ENCODE data around the gene TTC31.

The TTC31 gene

GRCh38 chr2:74527741-74528140 lies 44.9 kb downstream of the TTC31 start:
- Histone ChIP-seq H3K27ac (ENCODE audit: low read depth, low read length) (no peak overlapping the region), H3K9me3 (ENCODE audit: insufficient read depth, low read length) (no peaks in the 10 kb centered on the region), H3K27me3 (ENCODE audit: low read length) (no peaks in the 10 kb centered on the region), H3K9me2 (replicated peaks; ENCODE audit: insufficient read depth, low read length) (no peaks in the 10 kb centered on the region), H2AFZ (ENCODE audit: low read depth, low read length, severe bottlenecking) (no peak overlapping the region), H3F3A (ENCODE audit: insufficient read depth) (peaks cover 10% of the 10 kb centered on the region; the same call in 1 of the 2 replicates), H3K36me3 (ENCODE audit: low read length) (peaks cover 11% of the 10 kb centered on the region), H3K4me2 (ENCODE audit: low read depth, low read length, poor library complexity, severe bottlenecking) (peak overlapping the region; percentile 83), H3K79me2 (ENCODE audit: insufficient read depth, low read length) (peaks cover 23% of the 10 kb centered on the region), H3K4me3 (ENCODE audit: insufficient read depth, low read length, poor library complexity, severe bottlenecking) (no peak overlapping the region), H4K20me1 (ENCODE audit: low read depth, low read length) (no peaks in the 10 kb centered on the region), H3K9ac (ENCODE audit: low read length) (peak overlapping the region; percentile 89; the same call in 1 of the 2 replicates)
- TF ChIP-seq EZH2phosphoT487 (conservative IDR thresholded peaks at IDR 0.05; ENCODE audit: low read length), result no peak
- TF ChIP-seq CTCF (IDR thresholded peaks at IDR 0.05; ENCODE audit: insufficient read depth, low read length, poor library complexity, severe bottlenecking), result no peak

GRCh38 chr2:74528600-74529356 lies 45.9 kb downstream of the TTC31 start:
- TF ChIP-seq EZH2phosphoT487 (conservative IDR thresholded peaks at IDR 0.05; ENCODE audit: low read length) (no peak), CTCF (IDR thresholded peaks at IDR 0.05; ENCODE audit: insufficient read depth, low read length, poor library complexity, severe bottlenecking) (no peak)
- Histone ChIP-seq H3K36me3 (ENCODE audit: low read length) (peaks cover 11% of the 10 kb centered on the region), H3K4me2 (ENCODE audit: low read depth, low read length, poor library complexity, severe bottlenecking) (peak overlapping the region; percentile 83), H3K9ac (ENCODE audit: low read length) (peak overlapping the region; percentile 89), H3K9me3 (ENCODE audit: insufficient read depth, low read length) (no peaks in the 10 kb centered on the region), H4K20me1 (ENCODE audit: low read depth, low read length) (no peaks in the 10 kb centered on the region), H3K27me3 (ENCODE audit: low read length) (no peaks in the 10 kb centered on the region), H3K4me3 (ENCODE audit: insufficient read depth, low read length, poor library complexity, severe bottlenecking) (peak overlapping the region; percentile 81), H3K9me2 (replicated peaks; ENCODE audit: insufficient read depth, low read length) (no peaks in the 10 kb centered on the region), H3F3A (ENCODE audit: insufficient read depth) (peaks cover 10% of the 10 kb centered on the region; the same call in 1 of the 2 replicates), H3K27ac (ENCODE audit: low read depth, low read length) (peak overlapping the region; percentile 67), H3K79me2 (ENCODE audit: insufficient read depth, low read length) (peaks cover 23% of the 10 kb centered on the region), H2AFZ (ENCODE audit: low read depth, low read length, severe bottlenecking) (peak overlapping the region; percentile 38)

- H3K27ac ChIP-seq (ENCODE audit: low read depth, low read length), result peak within 1 kb of the TSS; percentile 67
- peak within 1 kb of the TSS; percentile 83 for H3K4me2 ChIP-seq (ENCODE audit: low read depth, low read length, poor library complexity, severe bottlenecking)
These were observed 46.7 kb downstream of the TTC31 start, which contains the start of the genes AUP1 and HTRA2 for GRCh38 chr2:74529357-74530238. Gene AUP1, minus strand, starts transcription at chr2:74529706. Its CDS starts 77 bp downstream, at chr2:74529629. Gene HTRA2, plus strand, starts transcription at chr2:74529933. Its CDS starts 74 bp downstream, at chr2:74530007.

More at GRCh38 chr2:74529357-74530238, 46.7 kb downstream of the TTC31 start, which contains the start of the genes AUP1 and HTRA2:
- Histone ChIP-seq H3K79me2 (ENCODE audit: insufficient read depth, low read length) (peaks cover 23% of the 10 kb centered on the region), H3K4me3 (ENCODE audit: insufficient read depth, low read length, poor library complexity, severe bottlenecking) (peak within 1 kb of the TSS; percentile 81), H2AFZ (ENCODE audit: low read depth, low read length, severe bottlenecking) (peak within 1 kb of the TSS; percentile 38), H3F3A (ENCODE audit: insufficient read depth) (peaks cover 10% of the 10 kb centered on the region; the same call in 1 of the 2 replicates), H3K9me2 (replicated peaks; ENCODE audit: insufficient read depth, low read length) (no peaks in the 10 kb centered on the region), H3K27me3 (ENCODE audit: low read length) (no peaks in the 10 kb centered on the region), H4K20me1 (ENCODE audit: low read depth, low read length) (no peaks in the 10 kb centered on the region), H3K9me3 (ENCODE audit: insufficient read depth, low read length) (no peaks in the 10 kb centered on the region), H3K36me3 (ENCODE audit: low read length) (peaks cover 11% of the 10 kb centered on the region), H3K9ac (ENCODE audit: low read length) (peak within 1 kb of the TSS; percentile 89)
- no peak for TF ChIP-seq EZH2phosphoT487 (conservative IDR thresholded peaks at IDR 0.05; ENCODE audit: low read length)

Measured in SU-DHL-6 (cell line).